Coronary artery (tissue), 2 donors: ENCODE data around the gene MTA1.

Experiments
- DNase-seq: peaks from one replicate; pipeline ENCODE4 v3.0.0-alpha.2; 2017; ENCODE audit warnings: low spot score
- H3K27ac ChIP-seq, 2 donors: fragments of 200-600 bp; sonication (generic); one replicate each; pipeline ENCODE4 v1.5.1; 2016 to 2019
- H3K4me3 ChIP-seq: fragments of 200-600 bp; sonication (generic); 2 replicates; pipeline ENCODE4 v1.5.1; 2016; ENCODE audit warnings: mild to moderate bottlenecking, moderate library complexity
- TF ChIP-seq, protein P1 (sequence below): fragments of 200-600 bp; sonication (generic); IDR thresholded peaks from one replicate; pipeline ENCODE4 v1.5.1; 2019; ENCODE audit warnings: antibody characterized with exemption

MTA1 gene

DNA sequence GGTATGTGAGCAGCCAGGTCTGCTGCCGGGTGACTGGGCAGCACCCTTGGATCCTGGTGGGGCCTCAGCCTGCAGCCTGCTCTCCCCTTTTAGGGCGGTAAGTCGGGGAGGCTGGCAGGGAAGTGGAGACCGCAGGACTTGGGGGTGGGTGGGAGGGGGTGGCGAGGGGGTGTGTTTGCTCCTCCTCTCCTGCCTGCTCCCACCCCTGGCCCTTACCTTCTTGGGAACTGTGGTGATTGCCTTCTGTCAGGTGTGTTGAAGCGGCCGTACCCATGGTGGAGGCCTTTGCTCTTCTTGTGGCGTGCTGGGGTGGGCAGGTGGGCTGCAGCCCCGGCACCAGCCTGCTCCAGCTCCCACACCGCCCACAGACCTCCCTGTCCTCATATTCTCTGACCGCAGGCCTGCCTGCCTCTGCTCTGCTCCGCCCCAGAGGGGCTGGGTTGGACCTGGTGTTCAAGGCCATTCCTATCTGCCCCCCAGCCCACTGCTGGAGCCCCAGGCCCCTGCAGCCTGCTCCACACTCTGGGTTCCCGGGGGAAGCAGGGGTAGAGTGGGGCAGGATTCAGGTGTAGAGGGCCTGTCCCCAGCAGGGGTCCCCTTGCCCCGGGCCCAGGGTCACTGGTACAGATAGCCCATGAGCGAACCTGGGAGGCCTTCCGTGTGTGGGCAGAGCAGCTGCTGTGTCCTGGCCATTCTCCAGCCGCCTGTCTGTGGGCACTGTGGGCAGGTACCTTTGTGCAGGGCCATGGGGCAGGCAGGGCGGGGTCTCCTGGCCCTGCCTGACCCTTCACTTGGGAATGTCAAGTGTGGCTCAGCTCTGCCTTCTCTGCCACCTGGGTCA is 76.6 kb downstream of the MTA1 start:
- peak; percentile 73 for DNase-seq
- Histone ChIP-seq H3K27ac (no peak overlapping the region), H3K4me3 (no peak overlapping the region)
- TF ChIP-seq, protein P1, sequence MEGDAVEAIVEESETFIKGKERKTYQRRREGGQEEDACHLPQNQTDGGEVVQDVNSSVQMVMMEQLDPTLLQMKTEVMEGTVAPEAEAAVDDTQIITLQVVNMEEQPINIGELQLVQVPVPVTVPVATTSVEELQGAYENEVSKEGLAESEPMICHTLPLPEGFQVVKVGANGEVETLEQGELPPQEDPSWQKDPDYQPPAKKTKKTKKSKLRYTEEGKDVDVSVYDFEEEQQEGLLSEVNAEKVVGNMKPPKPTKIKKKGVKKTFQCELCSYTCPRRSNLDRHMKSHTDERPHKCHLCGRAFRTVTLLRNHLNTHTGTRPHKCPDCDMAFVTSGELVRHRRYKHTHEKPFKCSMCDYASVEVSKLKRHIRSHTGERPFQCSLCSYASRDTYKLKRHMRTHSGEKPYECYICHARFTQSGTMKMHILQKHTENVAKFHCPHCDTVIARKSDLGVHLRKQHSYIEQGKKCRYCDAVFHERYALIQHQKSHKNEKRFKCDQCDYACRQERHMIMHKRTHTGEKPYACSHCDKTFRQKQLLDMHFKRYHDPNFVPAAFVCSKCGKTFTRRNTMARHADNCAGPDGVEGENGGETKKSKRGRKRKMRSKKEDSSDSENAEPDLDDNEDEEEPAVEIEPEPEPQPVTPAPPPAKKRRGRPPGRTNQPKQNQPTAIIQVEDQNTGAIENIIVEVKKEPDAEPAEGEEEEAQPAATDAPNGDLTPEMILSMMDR, result no peak

DNA sequence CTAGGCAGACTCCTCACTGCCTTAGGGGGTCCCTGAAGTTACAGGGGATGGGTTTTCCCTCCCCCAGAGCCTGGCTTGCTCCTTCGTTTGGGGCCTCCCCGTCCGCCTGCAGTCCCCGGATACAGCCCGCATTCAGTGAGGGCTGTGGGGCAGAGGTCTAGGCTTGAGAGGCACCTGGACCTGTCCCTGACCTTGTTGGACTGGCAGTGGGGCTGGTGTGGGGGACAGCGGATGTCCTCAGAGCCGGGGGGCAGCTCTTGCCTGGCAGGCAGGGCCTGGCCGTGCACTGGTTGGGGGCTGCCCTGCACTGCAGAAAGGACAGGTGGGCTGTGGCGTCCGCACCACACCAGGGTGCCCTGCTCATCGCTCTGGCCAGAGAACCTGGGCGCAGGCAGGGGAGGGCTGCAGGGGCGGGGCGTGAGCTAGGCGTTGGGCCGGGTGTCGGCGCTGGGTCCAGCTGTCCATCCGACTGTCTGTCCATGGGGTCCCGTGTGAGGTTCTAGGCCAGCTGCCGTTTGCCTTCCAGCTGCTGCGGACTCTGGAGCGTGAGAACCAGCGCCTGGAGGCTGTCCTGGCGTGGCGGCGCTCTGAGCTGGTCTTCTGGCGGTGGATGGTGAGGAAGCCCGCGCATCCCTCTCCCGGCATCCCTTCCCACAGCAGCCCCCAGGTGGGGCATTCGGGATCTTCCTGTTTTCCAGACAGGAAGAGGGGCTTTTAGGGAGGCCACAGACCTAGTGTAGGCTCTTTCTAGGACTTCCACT is 77.4 kb downstream of the MTA1 start:
- peak; percentile 70 for DNase-seq
- TF ChIP-seq, protein P1, result no peak
- Histone ChIP-seq H3K27ac (no peak overlapping the region), H3K4me3 (no peak overlapping the region)

DNA sequence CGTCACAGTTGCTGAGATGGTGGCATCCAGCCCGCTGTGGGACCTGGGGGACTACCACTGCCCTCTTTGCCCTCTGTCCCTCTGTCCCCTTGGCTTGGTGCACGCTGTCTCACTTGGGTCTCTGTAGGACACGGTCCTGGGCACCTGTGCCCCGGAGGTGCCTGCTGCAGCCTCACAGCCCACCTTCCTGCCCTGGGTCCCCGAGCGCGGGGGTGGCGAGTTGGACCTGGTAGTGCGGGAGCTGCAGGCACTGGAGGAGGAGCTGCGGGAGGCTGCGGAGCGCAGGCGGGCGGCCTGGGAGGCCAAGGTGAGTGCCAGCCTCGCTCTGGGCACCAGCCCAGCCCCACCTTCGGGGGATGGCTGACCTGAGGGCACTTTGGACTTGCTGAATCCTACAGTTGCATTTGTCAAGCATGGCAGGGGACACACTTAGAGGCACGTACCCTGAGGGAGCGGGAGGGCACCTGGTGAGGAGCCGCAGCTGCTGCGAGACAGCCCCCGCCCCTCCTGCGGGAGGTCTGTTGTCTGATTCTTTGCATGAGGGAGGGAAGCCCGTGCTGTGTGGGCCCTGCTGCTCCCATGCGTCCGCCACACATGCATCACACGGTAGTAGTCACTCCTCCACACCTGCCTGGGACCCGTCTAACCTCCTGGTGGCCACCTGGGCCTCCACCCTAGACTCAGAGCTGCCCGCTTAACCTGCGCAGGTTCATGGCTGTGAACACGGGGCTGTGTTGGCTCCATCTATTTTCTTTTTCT is 78.2 kb downstream of the MTA1 start:
- no peak overlapping the region for H3K4me3 ChIP-seq
- TF ChIP-seq, protein P1, result no peak
- peak; percentile 70 for DNase-seq
- no peak overlapping the region for H3K27ac ChIP-seq

DNA sequence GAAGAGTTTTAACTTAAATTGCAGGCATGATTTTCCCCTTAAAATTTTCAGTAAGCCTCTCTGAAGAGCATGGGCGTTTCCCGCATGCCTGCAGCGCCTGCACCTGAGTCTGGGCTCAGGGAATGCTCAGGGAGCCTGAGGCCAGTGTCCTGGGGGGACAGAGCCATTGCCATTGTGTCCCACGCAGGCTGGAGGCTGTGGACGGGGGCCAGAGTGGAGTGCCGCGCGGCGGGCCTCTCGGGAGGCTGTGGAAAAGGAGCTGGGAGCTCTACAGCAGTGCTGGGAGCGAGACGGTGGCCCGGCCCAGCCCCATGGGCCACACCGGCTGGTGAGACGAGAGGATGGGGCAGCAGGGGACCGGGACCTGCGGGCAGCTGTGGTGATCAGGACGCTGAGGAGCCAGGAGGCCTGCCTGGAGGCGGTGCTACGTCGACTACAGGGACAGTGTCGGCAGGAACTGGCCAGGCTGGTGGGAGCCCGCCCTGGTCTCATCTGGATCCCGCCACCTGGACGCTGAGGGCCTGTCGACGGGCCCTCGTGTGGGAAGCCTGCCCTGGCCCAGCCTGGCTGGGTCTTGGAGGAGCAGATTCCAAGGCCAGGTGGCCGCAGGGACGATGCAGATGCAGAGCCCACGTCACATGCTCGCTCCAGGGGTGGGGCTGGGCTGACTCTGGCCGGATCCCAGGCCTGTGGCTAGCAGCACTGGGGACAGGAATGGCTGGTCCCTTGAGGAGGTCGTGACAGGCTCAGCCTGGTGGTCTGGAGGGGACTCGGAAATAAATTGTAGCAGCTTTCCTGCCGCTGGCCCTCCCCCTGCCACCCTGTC is 79.0 kb downstream of the MTA1 start:
- DNase-seq, result peak; percentile 71
- TF ChIP-seq, protein P1, result no peak
- Histone ChIP-seq H3K4me3 (no peak overlapping the region), H3K27ac (peak overlapping the region in 1 of 2 donors; percentile 45)

DNA sequence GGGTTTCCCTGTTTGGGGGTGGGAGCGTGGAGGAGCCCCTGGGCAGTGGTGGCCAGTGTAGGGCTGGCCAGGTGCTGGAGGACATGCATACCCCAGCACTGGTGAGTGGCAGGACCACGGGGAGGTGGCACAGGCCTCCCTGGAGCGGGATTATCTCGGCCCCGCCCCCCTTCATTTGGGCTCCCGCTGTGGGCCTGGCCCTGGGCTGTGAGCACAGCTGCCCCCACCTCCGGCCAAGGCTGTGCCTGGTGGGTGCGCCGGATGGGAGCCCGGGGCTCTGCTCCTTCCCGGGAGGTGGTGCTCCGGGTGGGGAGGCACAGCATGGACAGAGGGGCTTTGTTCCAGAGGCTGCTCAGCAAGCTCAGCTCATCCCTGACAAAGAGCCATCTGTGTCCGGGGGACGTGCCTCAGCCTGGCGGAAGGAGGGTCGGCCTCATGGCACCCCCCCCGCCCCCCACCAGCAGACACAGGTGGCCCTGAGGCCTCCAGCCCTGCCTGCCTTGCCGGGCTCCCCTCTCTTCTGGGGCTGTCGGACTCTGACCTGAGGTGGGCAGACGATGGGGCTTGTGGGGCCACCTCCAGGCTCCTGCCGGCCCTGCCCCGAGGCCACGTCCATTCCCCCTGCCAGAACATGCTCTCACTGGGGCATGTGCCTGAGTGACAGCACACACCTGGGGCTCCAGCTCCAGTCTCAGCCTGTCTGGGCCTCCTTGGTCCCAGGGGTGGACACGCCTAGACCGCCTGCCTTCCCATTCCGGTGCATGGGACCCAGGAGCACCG is 79.8 kb downstream of the MTA1 start:
- TF ChIP-seq, protein P1, result no peak
- Histone ChIP-seq H3K27ac (peak overlapping the region in 1 of 2 donors; percentile 45), H3K4me3 (no peak overlapping the region)
- DNase-seq, result peak; percentile 74
